GM10248 (cell line): ENCODE results near the gene ABI2.
"Not testable (repeated sequence)": the region's sequence is repeated elsewhere in the genome, so short reads cannot be mapped to it uniquely, and the experiment has no call there.

ENCODE experiments used
- CTCF ChIA-PET: fragments of 300-600 bp; sonication (Branson Sonifier 250); formaldehyde crosslinking; extraction: SDS; loops from one replicate; lab custom pipeline; 2021; ENCODE audit warnings: antibody characterized with exemption; lab: Yijun Ruan, JAX
- POLR2A ChIA-PET: fragments of 350-650 bp; sonication (Branson Sonifier 250); formaldehyde crosslinking; extraction: SDS; loops from one replicate; lab custom pipeline; 2020; ENCODE audit warnings: antibody characterized with exemption; lab: Yijun Ruan, JAX
- DNase-seq: peaks from one replicate; pipeline ENCODE4 v3.0.0; 2012; ENCODE audit errors: extremely low spot score
- CTCF ChIP-seq: IDR thresholded peaks from 2 replicates; pipeline ENCODE4 v1.5.1; 2012; ENCODE audit warnings: mild to moderate bottlenecking, low read depth; ENCODE audit errors: extremely low read depth, missing control alignments, control extremely low read depth

Gene ABI2

GRCh38 chr2:203327901-203328759 is at the start of gene ABI2:
ABI2 (plus strand) TSS chr2:203328394; CDS start chr2:203328515, 121 bp downstream.
- POLR2A ChIA-PET, result no interaction called here
- DNase-seq, result peak; percentile 88
- no peak for TF ChIP-seq CTCF
- CTCF ChIA-PET, result no interaction called here

GRCh38 chr2:203279288-203279687 is 48.9 kb upstream of the ABI2 start:
- DNase-seq, result no peak
- ChIA-PET POLR2A (no interaction called here), CTCF (interaction anchor here (1.6 kb wide), 1 partner anchor 9 kb away, joined by 5 read pairs; no protein-coding TSS in a partner anchor)
- TF ChIP-seq CTCF, result no peak

DNA sequence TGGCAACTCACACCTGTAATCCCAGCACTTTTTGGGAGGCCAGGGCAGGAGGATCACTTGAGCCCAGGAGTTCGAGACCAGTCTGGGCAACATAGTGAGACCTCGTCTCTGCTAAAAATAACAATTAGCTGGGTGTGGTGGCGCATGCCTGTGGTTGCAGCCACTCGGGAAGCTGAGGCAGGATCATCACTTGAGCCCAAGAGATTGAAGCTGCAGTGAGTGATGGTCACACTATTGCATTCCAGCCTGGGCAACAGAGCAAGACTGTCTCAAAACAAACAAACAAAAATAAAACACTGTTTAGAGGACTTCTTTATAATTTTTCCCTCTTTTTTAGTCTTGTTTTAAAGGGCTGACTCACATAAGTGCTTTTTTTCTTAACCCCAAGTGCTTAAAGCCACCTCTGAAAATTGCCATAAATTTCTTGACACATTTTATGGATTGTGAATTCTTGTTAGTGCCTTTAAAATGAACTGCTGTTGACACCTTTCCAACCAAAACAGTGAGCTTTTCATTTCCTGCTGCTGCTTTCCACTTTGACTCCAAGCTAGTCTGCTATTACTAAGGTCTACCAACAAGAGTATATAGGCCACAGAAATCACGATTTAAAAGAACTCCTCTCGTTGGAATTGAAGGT is 47.6 kb upstream of the ABI2 start:
- POLR2A ChIA-PET, result no interaction called here
- CTCF ChIA-PET, result no interaction called here
- no peak for DNase-seq
- no peak for TF ChIP-seq CTCF

DNA sequence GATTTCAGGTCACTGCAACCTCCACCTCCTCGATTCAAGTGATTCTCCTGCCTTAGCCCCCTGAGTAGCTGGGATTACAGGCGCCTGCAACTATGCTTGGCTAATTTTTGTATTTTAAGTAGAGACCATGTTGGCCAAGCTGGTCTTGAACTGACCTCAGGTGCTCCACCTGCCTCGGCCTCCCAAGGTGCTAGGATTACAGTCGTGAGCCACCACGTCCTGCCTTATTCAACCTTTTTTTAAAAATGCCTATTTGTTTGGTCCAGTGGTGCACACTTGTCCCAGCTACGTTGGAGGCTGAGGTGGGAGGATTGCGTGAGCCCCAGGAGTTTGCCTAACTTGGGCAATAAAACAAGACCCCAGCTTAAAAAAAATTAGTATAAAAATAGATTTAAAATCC is 46.1 kb upstream of the ABI2 start:
- ChIA-PET POLR2A (no interaction called here), CTCF (interaction anchor here (0.8 to 1.2 kb wide), 4 partner anchors 15 to 156 kb away, joined by 3 read pairs; no protein-coding TSS in a partner anchor)
- no peak for TF ChIP-seq CTCF
- no peak for DNase-seq

DNA sequence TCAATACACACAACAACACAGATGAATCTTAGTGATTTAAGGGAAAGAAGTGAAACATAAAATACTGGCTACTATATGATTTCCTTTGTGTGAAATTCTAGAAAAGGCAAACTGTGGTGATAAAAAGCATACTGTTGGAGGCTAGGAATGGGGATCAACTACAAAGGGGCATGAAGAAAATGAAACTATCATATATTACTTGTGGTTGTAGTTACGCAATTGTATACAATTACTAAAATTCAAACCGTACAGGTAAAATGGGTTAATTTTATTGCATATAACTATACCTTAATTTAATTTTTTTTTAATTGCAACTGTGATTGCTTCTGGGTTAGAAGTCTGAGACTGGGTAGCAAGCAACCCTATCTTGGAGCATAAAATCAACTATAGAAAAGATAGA is 41.7 kb upstream of the ABI2 start:
- TF ChIP-seq CTCF, result no peak
- ChIA-PET POLR2A (no interaction called here), CTCF (interaction anchor here (1.1 kb wide), 1 partner anchor 143 kb away, joined by 3 read pairs; no protein-coding TSS in a partner anchor)
- DNase-seq, result no peak

GRCh38 chr2:203301667-203302066 is 26.5 kb upstream of the ABI2 start:
- DNase-seq, result no peak
- ChIA-PET POLR2A (no interaction called here), CTCF (interaction anchor here (1.0 to 1.1 kb wide), 2 partner anchors 13 to 28 kb away, joined by 3 read pairs; no protein-coding TSS in a partner anchor)
- no peak for TF ChIP-seq CTCF

DNA sequence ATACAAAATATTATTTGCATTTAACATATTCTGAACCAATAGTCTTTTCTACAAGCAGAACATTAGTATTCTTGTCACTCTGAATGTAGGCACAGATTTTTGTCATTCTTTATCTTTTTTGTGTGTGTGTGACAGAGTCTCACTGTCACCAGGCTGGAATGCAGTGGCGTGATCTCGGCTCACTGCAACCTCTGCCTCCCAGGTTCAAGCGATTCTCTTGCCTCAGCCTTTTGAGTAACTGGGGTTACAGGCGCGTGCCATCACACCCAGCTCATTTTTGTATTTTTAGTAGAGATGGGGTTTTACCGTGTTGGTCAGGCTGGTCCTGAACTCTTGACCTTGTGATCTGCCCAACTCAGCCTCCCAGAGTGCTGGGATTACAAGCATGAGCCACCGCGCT is 25.6 kb upstream of the ABI2 start:
- CTCF ChIA-PET, result interaction anchor here (1.0 to 1.1 kb wide), 2 partner anchors 14 to 29 kb away, joined by 3 read pairs; no protein-coding TSS in a partner anchor
- DNase-seq, POLR2A ChIA-PET: not testable (repeated sequence)
